ENCODE results near the gene GABRG3.

The GABRG3 gene

GRCh38 chr15:27218426-27218825 is 247.4 kb downstream of the GABRG3 start:
- H3K4me3 ChIP-seq (ENCODE audit: low read depth, low read length), result no peak overlapping the region
- H3K9me3 ChIP-seq (ENCODE audit: control insufficient read depth, insufficient read depth, low read depth, low read length), result no peaks in the 10 kb centered on the region
- no peak overlapping the region for H3K27ac ChIP-seq (ENCODE audit: extremely low read depth, low read depth, low read length)
- CTCF ChIA-PET, result interaction anchor here (0.5 kb wide), 1 partner anchor 103 kb away, joined by 3 read pairs; no protein-coding TSS in a partner anchor
- TF ChIP-seq, protein P1, sequence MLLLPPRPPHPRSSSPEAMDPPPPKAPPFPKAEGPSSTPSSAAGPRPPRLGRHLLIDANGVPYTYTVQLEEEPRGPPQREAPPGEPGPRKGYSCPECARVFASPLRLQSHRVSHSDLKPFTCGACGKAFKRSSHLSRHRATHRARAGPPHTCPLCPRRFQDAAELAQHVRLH (tag by site-specific recombination; IDR thresholded peaks at IDR 0.05), result no peak
- no peak for TF ChIP-seq TCF7L2 (IDR thresholded peaks at IDR 0.05; ENCODE audit: borderline replicate concordance, low read depth, low read length)
- TF ChIP-seq ZNF433 (tag by site-specific recombination; IDR thresholded peaks at IDR 0.05; ENCODE audit: low read depth), result no peak
- TF ChIP-seq ZNF324 (tag by site-specific recombination; IDR thresholded peaks at IDR 0.05), result no peak
- no peak for TF ChIP-seq ZNF701 (tag by site-specific recombination; IDR thresholded peaks at IDR 0.05)
- TF ChIP-seq, protein P2, sequence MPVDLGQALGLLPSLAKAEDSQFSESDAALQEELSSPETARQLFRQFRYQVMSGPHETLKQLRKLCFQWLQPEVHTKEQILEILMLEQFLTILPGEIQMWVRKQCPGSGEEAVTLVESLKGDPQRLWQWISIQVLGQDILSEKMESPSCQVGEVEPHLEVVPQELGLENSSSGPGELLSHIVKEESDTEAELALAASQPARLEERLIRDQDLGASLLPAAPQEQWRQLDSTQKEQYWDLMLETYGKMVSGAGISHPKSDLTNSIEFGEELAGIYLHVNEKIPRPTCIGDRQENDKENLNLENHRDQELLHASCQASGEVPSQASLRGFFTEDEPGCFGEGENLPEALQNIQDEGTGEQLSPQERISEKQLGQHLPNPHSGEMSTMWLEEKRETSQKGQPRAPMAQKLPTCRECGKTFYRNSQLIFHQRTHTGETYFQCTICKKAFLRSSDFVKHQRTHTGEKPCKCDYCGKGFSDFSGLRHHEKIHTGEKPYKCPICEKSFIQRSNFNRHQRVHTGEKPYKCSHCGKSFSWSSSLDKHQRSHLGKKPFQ (tag by site-specific recombination; IDR thresholded peaks at IDR 0.05), result no peak
- no peak for TF ChIP-seq ZBTB20 (tag by site-specific recombination; IDR thresholded peaks at IDR 0.05)
- TF ChIP-seq, protein P3, sequence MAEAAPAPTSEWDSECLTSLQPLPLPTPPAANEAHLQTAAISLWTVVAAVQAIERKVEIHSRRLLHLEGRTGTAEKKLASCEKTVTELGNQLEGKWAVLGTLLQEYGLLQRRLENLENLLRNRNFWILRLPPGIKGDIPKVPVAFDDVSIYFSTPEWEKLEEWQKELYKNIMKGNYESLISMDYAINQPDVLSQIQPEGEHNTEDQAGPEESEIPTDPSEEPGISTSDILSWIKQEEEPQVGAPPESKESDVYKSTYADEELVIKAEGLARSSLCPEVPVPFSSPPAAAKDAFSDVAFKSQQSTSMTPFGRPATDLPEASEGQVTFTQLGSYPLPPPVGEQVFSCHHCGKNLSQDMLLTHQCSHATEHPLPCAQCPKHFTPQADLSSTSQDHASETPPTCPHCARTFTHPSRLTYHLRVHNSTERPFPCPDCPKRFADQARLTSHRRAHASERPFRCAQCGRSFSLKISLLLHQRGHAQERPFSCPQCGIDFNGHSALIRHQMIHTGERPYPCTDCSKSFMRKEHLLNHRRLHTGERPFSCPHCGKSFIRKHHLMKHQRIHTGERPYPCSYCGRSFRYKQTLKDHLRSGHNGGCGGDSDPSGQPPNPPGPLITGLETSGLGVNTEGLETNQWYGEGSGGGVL (tag by site-specific recombination; IDR thresholded peaks at IDR 0.05), result no peak
- no peak for TF ChIP-seq ZNF776 (tag by site-specific recombination; IDR thresholded peaks at IDR 0.05; ENCODE audit: borderline replicate concordance)
- no peak for TF ChIP-seq SETDB1 (IDR thresholded peaks at IDR 0.05; ENCODE audit: insufficient read length, low read length)
- no peak for TF ChIP-seq ZNF426 (tag by site-specific recombination; IDR thresholded peaks at IDR 0.05)
- no peak for TF ChIP-seq ZEB2 (tag by site-specific recombination; IDR thresholded peaks at IDR 0.05)
- TF ChIP-seq ZNF677 (tag by site-specific recombination; IDR thresholded peaks at IDR 0.05), result no peak
- no peak for TF ChIP-seq MYNN (tag by site-specific recombination; IDR thresholded peaks at IDR 0.05; ENCODE audit: borderline replicate concordance)
- no peak for TF ChIP-seq ZNF391 (tag by site-specific recombination; IDR thresholded peaks at IDR 0.05; ENCODE audit: borderline replicate concordance, low read depth)
- no peak for TF ChIP-seq ZNF23 (tag by site-specific recombination; IDR thresholded peaks at IDR 0.05; ENCODE audit: borderline replicate concordance)
- TF ChIP-seq KLF9 (tag by site-specific recombination; IDR thresholded peaks at IDR 0.05; ENCODE audit: low read depth), result no peak
- TF ChIP-seq, protein P4, sequence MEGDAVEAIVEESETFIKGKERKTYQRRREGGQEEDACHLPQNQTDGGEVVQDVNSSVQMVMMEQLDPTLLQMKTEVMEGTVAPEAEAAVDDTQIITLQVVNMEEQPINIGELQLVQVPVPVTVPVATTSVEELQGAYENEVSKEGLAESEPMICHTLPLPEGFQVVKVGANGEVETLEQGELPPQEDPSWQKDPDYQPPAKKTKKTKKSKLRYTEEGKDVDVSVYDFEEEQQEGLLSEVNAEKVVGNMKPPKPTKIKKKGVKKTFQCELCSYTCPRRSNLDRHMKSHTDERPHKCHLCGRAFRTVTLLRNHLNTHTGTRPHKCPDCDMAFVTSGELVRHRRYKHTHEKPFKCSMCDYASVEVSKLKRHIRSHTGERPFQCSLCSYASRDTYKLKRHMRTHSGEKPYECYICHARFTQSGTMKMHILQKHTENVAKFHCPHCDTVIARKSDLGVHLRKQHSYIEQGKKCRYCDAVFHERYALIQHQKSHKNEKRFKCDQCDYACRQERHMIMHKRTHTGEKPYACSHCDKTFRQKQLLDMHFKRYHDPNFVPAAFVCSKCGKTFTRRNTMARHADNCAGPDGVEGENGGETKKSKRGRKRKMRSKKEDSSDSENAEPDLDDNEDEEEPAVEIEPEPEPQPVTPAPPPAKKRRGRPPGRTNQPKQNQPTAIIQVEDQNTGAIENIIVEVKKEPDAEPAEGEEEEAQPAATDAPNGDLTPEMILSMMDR (tag by site-specific recombination; IDR thresholded peaks at IDR 0.05), result no peak
- POLR2A ChIA-PET, result no interaction called here
- H3K4me1 ChIP-seq (ENCODE audit: control insufficient read depth, insufficient read depth, low read length), result no peaks in the 10 kb centered on the region
- no peaks in the 10 kb centered on the region for H3K36me3 ChIP-seq (ENCODE audit: control insufficient read depth in 2 of 2, insufficient read depth in 1 of 2, low read length in 2 of 2)

GRCh38 chr15:27219636-27220035 is 248.7 kb downstream of the GABRG3 start:
- ChIA-PET CTCF (no interaction called here), POLR2A (no interaction called here)
- Histone ChIP-seq H3K4me1 (ENCODE audit: control insufficient read depth, insufficient read depth, low read length) (no peaks in the 10 kb centered on the region), H3K36me3 (ENCODE audit: control insufficient read depth in 2 of 2, insufficient read depth in 1 of 2, low read length in 2 of 2) (no peaks in the 10 kb centered on the region), H3K9me3 (ENCODE audit: control insufficient read depth, insufficient read depth, low read depth, low read length) (no peaks in the 10 kb centered on the region), H3K4me3 (ENCODE audit: low read depth, low read length) (no peak overlapping the region), H3K27ac (ENCODE audit: extremely low read depth, low read depth, low read length) (no peak overlapping the region)
- TF ChIP-seq ZNF26 (tag by site-specific recombination; IDR thresholded peaks at IDR 0.05) (no peak), ZNF529 (tag by site-specific recombination; IDR thresholded peaks at IDR 0.05; ENCODE audit: insufficient replicate concordance) (no peak), TSHZ1 (tag by site-specific recombination; IDR thresholded peaks at IDR 0.05; ENCODE audit: borderline replicate concordance) (no peak), ATF2 (tag by site-specific recombination; IDR thresholded peaks at IDR 0.05; ENCODE audit: low read depth) (no peak), SCRT2 (tag by site-specific recombination; IDR thresholded peaks at IDR 0.05) (no peak), ZNF670 (tag by site-specific recombination; IDR thresholded peaks at IDR 0.05; ENCODE audit: low read depth) (no peak)
